ENCODE measurements around the gene GATAD2B. TPM values are rescaled to one million over a fixed set of nuclear protein-coding genes. Genes with fewer than 3 reads are reported as not detected.

GATAD2B gene
- polyA plus RNA-seq, 2 of the 4 experiments (the other 2 are of a cell fraction) = 4.9 to 8.2 TPM

- CTCF ChIA-PET = interaction anchor here (0.7 to 5.8 kb wide), 6 partner anchors 10 to 453 kb away, joined by 3 to 39 read pairs (median 4); partner anchors contain the start of genes DENND4B, JTB and RAB13
Observed at GRCh38 chr1:153805886-153806719, 116.7 kb downstream of the GATAD2B start.

DNA sequence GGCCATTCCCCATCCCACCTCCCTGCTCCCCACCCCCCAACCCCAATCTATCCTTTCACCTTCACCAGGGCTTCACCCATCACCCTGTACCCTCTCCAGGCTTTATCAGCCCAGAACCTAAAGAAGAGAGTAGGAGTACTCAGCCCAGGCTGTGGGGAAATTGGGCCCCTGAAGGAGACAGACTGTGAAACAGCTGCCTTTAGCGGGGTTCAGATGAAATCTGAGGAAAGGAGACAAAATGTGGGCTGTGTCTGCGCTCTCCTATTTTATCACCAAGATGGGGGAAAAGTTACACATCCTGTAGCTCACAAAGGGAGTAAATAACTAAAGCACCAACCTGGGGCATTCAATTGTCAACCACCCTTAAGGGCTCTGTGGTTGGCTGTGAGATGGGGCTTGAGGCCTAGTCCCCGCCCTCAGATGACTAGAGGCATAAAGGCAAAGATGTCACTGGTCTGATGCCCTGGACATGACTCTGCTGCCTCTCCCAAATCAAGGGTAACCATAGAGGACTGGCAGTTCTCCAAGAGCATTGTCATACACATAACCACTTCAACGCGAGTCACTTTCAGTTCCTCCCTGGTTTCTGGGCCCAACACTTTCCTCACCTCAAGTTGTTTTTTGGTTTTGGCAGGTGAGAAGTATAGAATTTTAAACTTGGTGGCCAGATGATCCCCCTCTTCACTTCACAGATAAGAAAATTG lies 117.6 kb downstream of the GATAD2B start:
- peak; percentile 37 to 62 for DNase-seq (ENCODE audit: low read depth in 1 of 2, low spot score in 1 of 2)
- ATAC-seq = peak; percentile 56 to 58; a peak in 4 of 6 replicates
- TF ChIP-seq MAFK (IDR thresholded peaks at IDR 0.05; ENCODE audit: partially characterized antibody) = no peak
- no peak for TF ChIP-seq POLR2AphosphoS2 (conservative IDR thresholded peaks at IDR 0.05; ENCODE audit: low read length)
- no peak for TF ChIP-seq BCL3 (IDR thresholded peaks at IDR 0.05)
- TF ChIP-seq ZSCAN20 (CRISPR knock-in tag; IDR thresholded peaks at IDR 0.05) = no peak
- no peak for TF ChIP-seq E2F6 (IDR thresholded peaks at IDR 0.05; ENCODE audit: borderline replicate concordance, low read depth)
- TF ChIP-seq RFX5 (IDR thresholded peaks at IDR 0.05) = no peak
- no peak for TF ChIP-seq CEBPB (IDR thresholded peaks at IDR 0.05)
- no peak for TF ChIP-seq JUN (IDR thresholded peaks at IDR 0.05)
- TF ChIP-seq, protein P1, sequence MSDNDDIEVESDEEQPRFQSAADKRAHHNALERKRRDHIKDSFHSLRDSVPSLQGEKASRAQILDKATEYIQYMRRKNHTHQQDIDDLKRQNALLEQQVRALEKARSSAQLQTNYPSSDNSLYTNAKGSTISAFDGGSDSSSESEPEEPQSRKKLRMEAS (IDR thresholded peaks at IDR 0.05) = no peak
- TF ChIP-seq EP300 (IDR thresholded peaks at IDR 0.05) = no peak
- no peak for TF ChIP-seq PHF8 (IDR thresholded peaks at IDR 0.05; ENCODE audit: borderline replicate concordance, low read depth)
- TF ChIP-seq REST (IDR thresholded peaks at IDR 0.05) = no peak
- no peak for TF ChIP-seq FOSB (CRISPR knock-in tag; IDR thresholded peaks at IDR 0.05)
- no peak for TF ChIP-seq TFCP2L1 (CRISPR knock-in tag; IDR thresholded peaks at IDR 0.05)
- no peak for TF ChIP-seq CBX8 (IDR thresholded peaks at IDR 0.05)
- TF ChIP-seq RAD21 (conservative IDR thresholded peaks at IDR 0.05 in 1 of 2, IDR thresholded peaks at IDR 0.05 in 1 of 2) = no peak
- TF ChIP-seq HEYL (CRISPR knock-in tag; IDR thresholded peaks at IDR 0.05) = no peak
- TF ChIP-seq RCOR1 (IDR thresholded peaks at IDR 0.05; ENCODE audit: low read depth, low read length) = no peak
- TF ChIP-seq KDM1A (IDR thresholded peaks at IDR 0.05; ENCODE audit: low read depth) = no peak
- Histone ChIP-seq H3K4me2 (peak overlapping the region; percentile 35; the same call in 2 of the 3 replicates), H3K9me3 (no peaks in the 10 kb centered on the region), H3K4me1 (peaks cover 14% of the 10 kb centered on the region; the same call in 2 of the 3 replicates), H3K4me3 (no peak overlapping the region), H3K27ac (peak overlapping the region; percentile 64 to 69; a peak in 4 of 6 replicates)
- FAIRE-seq = no peak
- CTCF ChIA-PET = interaction anchor here (1.0 to 5.8 kb wide), 3 partner anchors 9 to 182 kb away, joined by 3 to 39 read pairs (median 30); partner anchors contain the start of genes JTB and RAB13
- POLR2A ChIA-PET = interaction anchor here (0.6 kb wide), 1 partner anchor 109 kb away, joined by 3 read pairs; no protein-coding TSS in a partner anchor
- 76% methylated on average over 5 of the region's 5 CpGs for WGBS (ENCODE audit: missing lambda C conversion rate)

More at GRCh38 chr1:153805886-153806719, 116.7 kb downstream of the GATAD2B start:
- no peak for TF ChIP-seq TP53 (CRISPR knock-in tag; IDR thresholded peaks at IDR 0.05)
- no peak for TF ChIP-seq CBX8 (IDR thresholded peaks at IDR 0.05)
- no peak for TF ChIP-seq JUN (IDR thresholded peaks at IDR 0.05)
- no peak for TF ChIP-seq NPAS2 (CRISPR knock-in tag; IDR thresholded peaks at IDR 0.05; ENCODE audit: borderline replicate concordance)
- TF ChIP-seq FOSB (CRISPR knock-in tag; IDR thresholded peaks at IDR 0.05) = no peak
- TF ChIP-seq POLR2A (IDR thresholded peaks at IDR 0.05; ENCODE audit: low read length) = no peak
- TF ChIP-seq POLR2AphosphoS2 (conservative IDR thresholded peaks at IDR 0.05; ENCODE audit: low read length) = no peak
- no peak for TF ChIP-seq SREBF2 (IDR thresholded peaks at IDR 0.05)
- TF ChIP-seq PHF8 (IDR thresholded peaks at IDR 0.05; ENCODE audit: borderline replicate concordance, low read depth) = no peak
- no peak for TF ChIP-seq SMC3 (IDR thresholded peaks at IDR 0.05)
- TF ChIP-seq RCOR1 (IDR thresholded peaks at IDR 0.05; ENCODE audit: low read depth, low read length) = no peak
- no peak for TF ChIP-seq EHF (CRISPR knock-in tag; IDR thresholded peaks at IDR 0.05)
- TF ChIP-seq NR3C1 (IDR thresholded peaks at IDR 0.05) = no peak
- no peak for TF ChIP-seq BHLHE40 (IDR thresholded peaks at IDR 0.05; ENCODE audit: low read depth, low read length)
- no peak for TF ChIP-seq ZNF302 (CRISPR knock-in tag; IDR thresholded peaks at IDR 0.05)
- TF ChIP-seq RARB (CRISPR knock-in tag; IDR thresholded peaks at IDR 0.05) = no peak
- no peak for TF ChIP-seq HOXB5 (CRISPR knock-in tag; IDR thresholded peaks at IDR 0.05)
- no peak for TF ChIP-seq MYC (IDR thresholded peaks at IDR 0.05; ENCODE audit: borderline replicate concordance, low read length)
- WGBS (ENCODE audit: missing lambda C conversion rate) = 80% methylated on average over 11 of the region's 11 CpGs
- no peak overlapping the region for H3K4me3 ChIP-seq
- DNase-seq (ENCODE audit: low read depth in 1 of 2, low spot score in 1 of 2) = no peak
- H3K27ac ChIP-seq = peak overlapping the region; percentile 64 to 69; a peak in 5 of 6 replicates
- peak overlapping the region; percentile 35; the same call in 2 of the 3 replicates for H3K4me2 ChIP-seq
- ATAC-seq = no peak
- no peak for FAIRE-seq
- POLR2A ChIA-PET = interaction anchor here (0.6 kb wide), 1 partner anchor 384 kb away, joined by 8 read pairs; no protein-coding TSS in a partner anchor
- H3K9me3 ChIP-seq = no peaks in the 10 kb centered on the region
- peaks cover 14% of the 10 kb centered on the region; the same call in 2 of the 3 replicates for H3K4me1 ChIP-seq
